Kidney (tissue), 14 donors: ENCODE results near the gene FOXL1. TPM values are rescaled to one million over a fixed set of nuclear protein-coding genes. Genes with fewer than 3 reads are reported as not detected.
A peak's percentile ranks its signal among the peaks of the same experiment; 100 is the strongest.

Source experiments
- DNase-seq, 5 donors: peaks; one replicate each; pipeline ENCODE4 v3.0.0-alpha.2; 2013 to 2020
- FAIRE-seq: peaks from 2 replicates; lab custom pipeline; 2012; peaks lifted over from hg19 to GRCh38; lab: Jason Lieb, UNC
- H3K27ac ChIP-seq, 2 donors: one replicate each; pipeline ENCODE4 v1.7.0; 2013; ENCODE audit warnings: low read depth in 2 of 2, low read length in 2 of 2, inconsistent platforms in 1 of 2
- H3K27me3 ChIP-seq: one replicate; pipeline ENCODE4 v1.7.1; 2013; ENCODE audit warnings: low read length, inconsistent platforms; ENCODE audit not compliant: control insufficient read depth, insufficient read depth
- H3K36me3 ChIP-seq, 3 donors: one replicate each; pipeline versions ENCODE4 v1.7.0 to v1.7.1; 2013; ENCODE audit warnings: low read length in 3 of 3, control low read depth in 1 of 3, inconsistent platforms in 1 of 3; ENCODE audit not compliant: insufficient read depth in 3 of 3, control insufficient read depth in 2 of 3
- H3K4me1 ChIP-seq, 3 donors: one replicate each; pipeline versions ENCODE4 v1.7.0 to v1.7.1; 2013; ENCODE audit warnings: low read length in 3 of 3, inconsistent platforms in 1 of 3, low read depth in 1 of 3; ENCODE audit not compliant: control insufficient read depth in 2 of 3, insufficient read depth in 2 of 3
- H3K4me3 ChIP-seq, 3 donors: one replicate each; pipeline versions ENCODE4 v1.7.0 to v1.8.1; 2013; ENCODE audit warnings: low read length in 3 of 3, control low read depth in 1 of 3, inconsistent platforms in 1 of 3
- H3K9ac ChIP-seq, 3 donors: one replicate each; pipeline versions ENCODE4 v1.7.0 to v1.7.1; 2013; ENCODE audit warnings: low read length in 3 of 3, control low read depth in 1 of 3, inconsistent platforms in 1 of 3
- H3K9me3 ChIP-seq, 3 donors: one replicate each; pipeline versions ENCODE4 v1.7.0 to v1.7.1; 2013; ENCODE audit warnings: low read length in 3 of 3, control low read depth in 1 of 3, inconsistent platforms in 1 of 3; ENCODE audit not compliant: control insufficient read depth in 2 of 3, insufficient read depth in 1 of 3
- CTCF ChIP-seq: IDR thresholded peaks from 3 replicates; pipeline ENCODE4 v1.5.1; 2012; ENCODE audit warnings: mild to moderate bottlenecking, moderate library complexity, borderline replicate concordance; ENCODE audit not compliant: insufficient read depth; ENCODE audit errors: extremely low read depth
- intact Hi-C: fragments of 100-400 bp; cut with DNase I; formaldehyde crosslinking; loops from one replicate; pipeline ENCODE4 v1.11.1; 2022
- polyA plus RNA-seq: library from polyadenylated mRNA; stranded (reverse); fragments of 350-450 nt; fragmentation: Illumina TruSeq; extraction: RNeasy Lipid Tissue Mini Kit (QIAGEN cat#74804); gene quantifications from one replicate; pipeline ENCODE4 v1.2.3, GENCODE V29; 2014; ENCODE audit warnings: low read depth, low replicate concordance; ENCODE audit not compliant: insufficient read depth
- total RNA-seq: library from RNA; stranded (reverse); fragmentation: NEBNext Ultra II Directional; extraction: Animal tissue kit (Norgen Biotek cat#: 25700); gene quantifications from one replicate; pipeline ENCODE4 v1.2.1, GENCODE V29; 2021
- donor health status: control.
- donor health status: control.
- donor health status: control.
- donor health status: control.
- donor health status: control.
- donor health status: DM: yes; HTN: yes; CAD: no.
- donor health status: Normal renal cell carcinoma (clear cell type).

FOXL1 gene
- total and polyA plus RNA-seq, 2 donors from 2014 or later, result 0.52 to 2.0 TPM

- H3K27ac ChIP-seq, result no peak overlapping the region
- no peak for FAIRE-seq
Observed at GRCh38 chr16:86545954-86546637, 32.3 kb upstream of the FOXL1 start.

GRCh38 chr16:86546638-86547013 lies 31.7 kb upstream of the FOXL1 start:
- Histone ChIP-seq H3K9me3 (no peaks in the 10 kb centered on the region), H3K4me1 (no peaks in the 10 kb centered on the region), H3K27ac (no peak overlapping the region), H3K36me3 (peaks cover 0 to 22% (median 13%) of the 10 kb centered on the region in 3 donors), H3K4me3 (no peak overlapping the region), H3K27me3 (no peaks in the 10 kb centered on the region), H3K9ac (no peak overlapping the region)
- intact Hi-C loops, result no loop called here
- DNase-seq (peak in 1 of 5 donors; percentile 24), FAIRE-seq (no peak)
- TF ChIP-seq CTCF, result no peak

More at GRCh38 chr16:86545954-86546637, 32.3 kb upstream of the FOXL1 start:
- no peak for DNase-seq
- Histone ChIP-seq H3K27me3 (no peaks in the 10 kb centered on the region), H3K9me3 (no peaks in the 10 kb centered on the region), H3K4me3 (no peak overlapping the region), H3K9ac (no peak overlapping the region), H3K4me1 (no peaks in the 10 kb centered on the region), H3K36me3 (peaks cover 0 to 27% (median 16%) of the 10 kb centered on the region in 3 donors)
- no peak for TF ChIP-seq CTCF
- intact Hi-C loops, result no loop called here

- Histone ChIP-seq H3K36me3 (peaks cover 0 to 18% (median 7%) of the 10 kb centered on the region in 3 donors), H3K27ac (no peak overlapping the region)
Observed at GRCh38 chr16:86547286-86547685, 31.1 kb upstream of the FOXL1 start.

More at GRCh38 chr16:86547286-86547685, 31.1 kb upstream of the FOXL1 start:
- Histone ChIP-seq H3K9ac (no peak overlapping the region), H3K4me3 (no peak overlapping the region), H3K27me3 (no peaks in the 10 kb centered on the region), H3K9me3 (no peaks in the 10 kb centered on the region), H3K4me1 (no peaks in the 10 kb centered on the region)
- DNase-seq (no peak), FAIRE-seq (no peak)
- intact Hi-C loops, result no loop called here
- no peak for TF ChIP-seq CTCF
